B cell (primary cell): ENCODE data around the gene GADD45B.

Experiments
- EZH2 ChIP-seq: IDR thresholded peaks from 2 replicates; pipeline ENCODE4 v1.6.1; 2012; ENCODE audit warnings: borderline replicate concordance, low read depth, mild to moderate bottlenecking, moderate library complexity, low read length; ENCODE audit not compliant: insufficient read depth, poor library complexity, severe bottlenecking
- TF ChIP-seq, protein P1 (sequence below): fragments of 200-600 bp; IDR thresholded peaks from one replicate; pipeline ENCODE4 v1.8.0; 2022; ENCODE audit warnings: antibody characterized with exemption, mild to moderate bottlenecking

DNA sequence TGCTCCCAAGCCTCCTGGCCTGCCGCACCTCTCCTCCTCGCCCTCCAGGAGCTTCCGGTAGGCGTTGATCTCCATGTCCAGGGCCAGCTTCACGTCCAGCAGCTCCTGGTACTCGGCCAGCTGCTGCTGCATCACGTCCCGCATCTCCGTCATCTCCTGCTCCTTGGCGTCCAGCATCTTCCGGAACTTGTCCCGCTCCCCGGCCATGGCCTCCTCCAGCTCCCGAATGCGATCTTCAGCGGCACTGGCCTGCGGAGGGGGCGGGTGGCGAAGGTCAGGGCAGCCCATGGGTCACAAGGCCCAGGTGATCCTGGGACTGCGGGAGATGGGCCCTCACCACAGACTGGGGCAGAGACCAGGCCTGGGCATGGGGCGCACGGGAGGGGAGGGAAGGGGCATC, 41.7 kb upstream of the GADD45B start:
- TF ChIP-seq, protein P1, sequence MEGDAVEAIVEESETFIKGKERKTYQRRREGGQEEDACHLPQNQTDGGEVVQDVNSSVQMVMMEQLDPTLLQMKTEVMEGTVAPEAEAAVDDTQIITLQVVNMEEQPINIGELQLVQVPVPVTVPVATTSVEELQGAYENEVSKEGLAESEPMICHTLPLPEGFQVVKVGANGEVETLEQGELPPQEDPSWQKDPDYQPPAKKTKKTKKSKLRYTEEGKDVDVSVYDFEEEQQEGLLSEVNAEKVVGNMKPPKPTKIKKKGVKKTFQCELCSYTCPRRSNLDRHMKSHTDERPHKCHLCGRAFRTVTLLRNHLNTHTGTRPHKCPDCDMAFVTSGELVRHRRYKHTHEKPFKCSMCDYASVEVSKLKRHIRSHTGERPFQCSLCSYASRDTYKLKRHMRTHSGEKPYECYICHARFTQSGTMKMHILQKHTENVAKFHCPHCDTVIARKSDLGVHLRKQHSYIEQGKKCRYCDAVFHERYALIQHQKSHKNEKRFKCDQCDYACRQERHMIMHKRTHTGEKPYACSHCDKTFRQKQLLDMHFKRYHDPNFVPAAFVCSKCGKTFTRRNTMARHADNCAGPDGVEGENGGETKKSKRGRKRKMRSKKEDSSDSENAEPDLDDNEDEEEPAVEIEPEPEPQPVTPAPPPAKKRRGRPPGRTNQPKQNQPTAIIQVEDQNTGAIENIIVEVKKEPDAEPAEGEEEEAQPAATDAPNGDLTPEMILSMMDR = no peak
- no peak for TF ChIP-seq EZH2
